T47D (cell line): ENCODE measurements around the gene TBC1D16.

Source experiments
- DNase-seq, 2 experiments: peaks; one replicate each; pipeline versions ENCODE4 v3.0.0 to v3.0.0-alpha.2; 2011 to 2012; ENCODE audit warnings: low read depth in 1 of 2, low spot score in 1 of 2
- JUND ChIP-seq: IDR thresholded peaks from 2 replicates; pipeline ENCODE4 v1.6.1; 2012; ENCODE audit warnings: low read depth
- in situ Hi-C: cut with HindIII; loops from 2 replicates; pipeline ENCODE4 v1.10.0; 2016; ENCODE audit warnings: low sequenced_read_pairs, low pct_unique_long_range_greater_than_20kb

Gene TBC1D16

GRCh38 chr17:79917902-79918484, 117.7 kb downstream of the TBC1D16 start:
- no peak for DNase-seq
- in situ Hi-C loops, result no loop called here
- TF ChIP-seq JUND, result no peak

GRCh38 chr17:79916991-79917901, 118.4 kb downstream of the TBC1D16 start:
- no peak for DNase-seq
- in situ Hi-C loops, result no loop called here
- TF ChIP-seq JUND, result no peak

GRCh38 chr17:79916506-79916905, 119.2 kb downstream of the TBC1D16 start:
- no peak for DNase-seq
- in situ Hi-C loops, result no loop called here
- no peak for TF ChIP-seq JUND

- DNase-seq, result peak; percentile 85 to 90
- no peak for TF ChIP-seq JUND
- in situ Hi-C loops, result no loop called here
Measured at GRCh38 chr17:79915850-79916430, 119.7 kb downstream of the TBC1D16 start.

- in situ Hi-C loops, result no loop called here
- no peak for DNase-seq
Measured at GRCh38 chr17:79914813-79915740, 120.6 kb downstream of the TBC1D16 start.

GRCh38 chr17:79913896-79914812, 121.5 kb downstream of the TBC1D16 start:
- no peak for DNase-seq

More at GRCh38 chr17:79914813-79915740, 120.6 kb downstream of the TBC1D16 start:
- TF ChIP-seq JUND, result no peak

GRCh38 chr17:79913451-79913850, 122.2 kb downstream of the TBC1D16 start:
- in situ Hi-C loops, result no loop called here
- DNase-seq, result no peak
- TF ChIP-seq JUND, result no peak

More at GRCh38 chr17:79913896-79914812, 121.5 kb downstream of the TBC1D16 start:
- TF ChIP-seq JUND, result no peak
- in situ Hi-C loops, result no loop called here

GRCh38 chr17:79912552-79913330, 122.9 kb downstream of the TBC1D16 start:
- in situ Hi-C loops, result no loop called here
- no peak for DNase-seq
- TF ChIP-seq JUND, result no peak

GRCh38 chr17:79911430-79912399, 124.0 kb downstream of the TBC1D16 start:
- TF ChIP-seq JUND, result no peak
- no peak for DNase-seq
- in situ Hi-C loops, result no loop called here

GRCh38 chr17:79910985-79911361, 124.7 kb downstream of the TBC1D16 start:
- no peak for TF ChIP-seq JUND
- in situ Hi-C loops, result no loop called here
- DNase-seq, result no peak
